Measurements from ENCODE around the gene TRIM38. TPM values are rescaled to one million over a fixed set of nuclear protein-coding genes. Genes with fewer than 3 reads are reported as not detected.
"Not testable (repeated sequence)": the region's sequence is repeated elsewhere in the genome, so short reads cannot be mapped to it uniquely, and the experiment has no call there.

Gene TRIM38
- total RNA-seq, 1 donor from 2014 or later = 24.5 TPM

DNA sequence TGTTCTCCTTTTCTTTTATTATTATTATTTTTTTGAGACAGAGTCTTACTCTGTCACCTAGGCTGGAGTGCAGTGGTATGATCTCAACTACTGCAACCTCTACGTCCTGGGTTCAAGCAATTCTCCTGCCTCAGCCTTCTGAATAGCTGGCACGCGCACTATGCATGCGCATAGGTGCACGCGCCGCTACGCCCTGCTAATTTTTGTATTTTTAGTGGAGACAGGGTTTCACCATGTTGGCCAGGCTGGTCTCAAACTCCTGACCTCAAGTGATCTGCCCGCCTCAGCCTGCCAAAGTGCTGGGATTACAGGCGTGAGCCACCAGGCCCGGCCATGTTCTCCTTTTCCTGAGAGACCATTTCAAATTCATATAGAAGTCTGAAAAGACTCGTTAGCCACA lies 32.8 kb upstream of the TRIM38 start:
- H3K27me3 Mint-ChIP-seq; intact Hi-C loops (cut with micrococcal nuclease): not testable (repeated sequence)

GRCh38 chr6:25930532-25931410 lies 31.8 kb upstream of the TRIM38 start, which contains the start of gene SLC17A2:
Gene SLC17A2 (minus strand): TSS chr6:25930691. CDS start chr6:25925796, 4,895 bp downstream.
- Mint-ChIP-seq H3K9me3 (no peaks in the 10 kb centered on the region), H3K27ac (no peak within 1 kb of the TSS), H3K36me3 (ENCODE audit: low read depth) (no peaks in the 10 kb centered on the region), H3K4me3 (no peak within 1 kb of the TSS), H3K4me1 (peaks cover 9% of the 10 kb centered on the region), H3K27me3 (no peaks in the 10 kb centered on the region)
- DNase-seq = no peak
- intact Hi-C loops (cut with micrococcal nuclease) = no loop called here

More for the DNA sequence above, 32.8 kb upstream of the TRIM38 start:
- DNase-seq; H3K4me3 Mint-ChIP-seq; H3K36me3 Mint-ChIP-seq (ENCODE audit: low read depth); H3K27ac Mint-ChIP-seq; H3K9me3 Mint-ChIP-seq; H3K4me1 Mint-ChIP-seq: not testable (repeated sequence)

- H3K36me3 Mint-ChIP-seq (ENCODE audit: low read depth) = no peaks in the 10 kb centered on the region
Observed at GRCh38 chr6:25931411-25931709, 31.2 kb upstream of the TRIM38 start.

DNA sequence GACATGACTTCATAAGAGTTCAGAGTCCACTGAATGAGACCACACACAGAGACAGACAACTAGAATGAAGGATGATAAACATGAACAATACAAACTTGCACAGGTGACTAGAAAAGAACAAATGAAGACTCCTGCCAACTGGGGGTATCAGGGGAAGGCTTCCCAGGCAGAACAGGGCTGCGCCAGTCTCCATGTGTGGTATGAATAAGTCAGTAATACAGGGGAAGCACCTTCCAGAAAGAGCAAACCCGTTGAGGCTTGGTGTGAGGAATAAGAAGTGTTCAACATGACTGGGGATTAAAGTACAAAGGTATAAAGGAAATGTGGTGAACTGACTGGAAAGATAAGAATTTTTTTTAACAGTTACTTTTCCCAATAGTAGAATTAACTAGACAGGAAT lies 28.4 kb upstream of the TRIM38 start:
- intact Hi-C loops (cut with micrococcal nuclease) = no loop called here
- Mint-ChIP-seq H3K36me3 (ENCODE audit: low read depth) (no peaks in the 10 kb centered on the region), H3K4me3 (no peak overlapping the region), H3K27ac (no peak overlapping the region), H3K4me1 (peaks cover 2% of the 10 kb centered on the region), H3K27me3 (peaks cover 2% of the 10 kb centered on the region), H3K9me3 (no peaks in the 10 kb centered on the region)
- DNase-seq = no peak

More at GRCh38 chr6:25931411-25931709, 31.2 kb upstream of the TRIM38 start:
- no peak for DNase-seq
- Mint-ChIP-seq H3K4me1 (peaks cover 7% of the 10 kb centered on the region), H3K4me3 (no peak overlapping the region), H3K27me3 (no peaks in the 10 kb centered on the region), H3K9me3 (no peaks in the 10 kb centered on the region), H3K27ac (no peak overlapping the region)
- intact Hi-C loops (cut with micrococcal nuclease) = no loop called here

DNA sequence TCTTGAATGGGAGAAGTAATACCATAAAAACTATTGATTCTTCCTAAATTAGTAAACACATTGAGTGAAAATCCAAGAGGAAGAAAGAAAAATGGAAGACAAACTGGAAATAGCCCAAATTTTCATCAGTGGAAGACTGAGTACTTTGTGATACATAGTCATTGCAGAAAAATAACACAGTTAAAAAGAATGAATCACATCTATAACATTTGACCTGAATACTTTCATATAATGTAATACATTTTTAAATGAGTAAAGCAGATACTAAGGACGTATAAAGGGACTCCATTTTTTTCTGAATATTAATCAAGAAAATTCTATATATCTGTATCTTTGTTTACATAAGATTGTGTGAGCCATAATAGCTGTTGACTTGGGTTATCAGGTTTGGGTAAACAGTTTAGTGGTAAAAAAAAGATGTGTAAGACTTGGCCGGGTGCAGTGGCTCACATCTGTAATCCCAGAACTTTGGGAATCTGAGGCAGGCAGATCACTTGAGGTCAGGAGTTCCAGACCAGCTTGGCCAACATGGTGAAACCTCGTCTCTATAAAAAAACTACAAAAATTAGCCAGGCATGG lies 27.8 kb upstream of the TRIM38 start:
- H3K27ac Mint-ChIP-seq = no peak overlapping the region
- H3K27me3 Mint-ChIP-seq = peaks cover 2% of the 10 kb centered on the region
- H3K9me3 Mint-ChIP-seq = no peaks in the 10 kb centered on the region
- intact Hi-C loops (cut with micrococcal nuclease) = no loop called here
- H3K4me3 Mint-ChIP-seq = no peak overlapping the region
- DNase-seq = no peak
- H3K36me3 Mint-ChIP-seq (ENCODE audit: low read depth) = no peaks in the 10 kb centered on the region
- H3K4me1 Mint-ChIP-seq = peaks cover 2% of the 10 kb centered on the region

- H3K4me1 Mint-ChIP-seq = peaks cover 2% of the 10 kb centered on the region
- peaks cover 2% of the 10 kb centered on the region for H3K27me3 Mint-ChIP-seq
- no peak overlapping the region for H3K4me3 Mint-ChIP-seq
- no peak overlapping the region for H3K27ac Mint-ChIP-seq
- no peaks in the 10 kb centered on the region for H3K9me3 Mint-ChIP-seq
- intact Hi-C loops (cut with micrococcal nuclease) = no loop called here
- DNase-seq = no peak
- no peaks in the 10 kb centered on the region for H3K36me3 Mint-ChIP-seq (ENCODE audit: low read depth)
Observed at GRCh38 chr6:25935953-25936352, 26.6 kb upstream of the TRIM38 start.

DNA sequence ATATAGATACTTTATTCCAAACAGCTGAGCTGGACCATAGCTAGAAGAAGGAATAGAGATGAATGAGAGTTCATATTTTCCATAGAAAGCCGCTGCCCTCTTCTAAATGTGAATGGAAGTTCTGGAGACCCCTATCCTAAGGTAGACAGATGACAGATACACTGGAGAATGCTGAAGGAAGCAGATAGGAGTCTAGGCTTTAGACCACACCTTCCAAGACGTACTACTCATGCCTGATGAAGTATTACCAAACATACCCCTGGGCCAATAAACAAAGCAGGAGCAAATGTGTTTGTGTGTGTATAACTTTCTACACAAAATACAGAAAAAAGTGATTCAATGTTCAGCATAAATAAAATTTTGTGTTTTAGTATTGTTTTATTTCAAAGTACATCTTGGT lies 23.0 kb upstream of the TRIM38 start:
- DNase-seq = no peak
- Mint-ChIP-seq H3K9me3 (no peaks in the 10 kb centered on the region), H3K36me3 (ENCODE audit: low read depth) (no peaks in the 10 kb centered on the region), H3K4me3 (no peak overlapping the region), H3K27ac (no peak overlapping the region), H3K27me3 (peaks cover 2% of the 10 kb centered on the region), H3K4me1 (peaks cover 3% of the 10 kb centered on the region)
- intact Hi-C loops (cut with micrococcal nuclease) = no loop called here

GRCh38 chr6:25942561-25943147 lies 19.9 kb upstream of the TRIM38 start:
- Mint-ChIP-seq H3K4me3 (no peak overlapping the region), H3K27ac (no peak overlapping the region), H3K9me3 (peaks cover 7% of the 10 kb centered on the region), H3K36me3 (ENCODE audit: low read depth) (peaks cover 5% of the 10 kb centered on the region), H3K27me3 (no peaks in the 10 kb centered on the region), H3K4me1 (peaks cover 24% of the 10 kb centered on the region)
- DNase-seq = peak; percentile 72
- intact Hi-C loops (cut with micrococcal nuclease) = loop anchor here (1.0 to 5.0 kb wide), 3 partner anchors 75 to 222 kb away; no protein-coding TSS in a partner anchor

GRCh38 chr6:25943887-25944286 lies 18.7 kb upstream of the TRIM38 start:
- intact Hi-C loops (cut with micrococcal nuclease) = loop anchor here (2.0 to 5.0 kb wide), 2 partner anchors 77 to 155 kb away; no protein-coding TSS in a partner anchor
- H3K36me3 Mint-ChIP-seq (ENCODE audit: low read depth) = peaks cover 5% of the 10 kb centered on the region
- H3K4me3 Mint-ChIP-seq = no peak overlapping the region
- peaks cover 24% of the 10 kb centered on the region for H3K4me1 Mint-ChIP-seq
- H3K27ac Mint-ChIP-seq = no peak overlapping the region
- H3K9me3 Mint-ChIP-seq = peaks cover 7% of the 10 kb centered on the region
- H3K27me3 Mint-ChIP-seq = no peaks in the 10 kb centered on the region
- no peak for DNase-seq

- Mint-ChIP-seq H3K4me1 (peaks cover 24% of the 10 kb centered on the region), H3K27me3 (no peaks in the 10 kb centered on the region), H3K27ac (peak overlapping the region; percentile 64), H3K9me3 (peaks cover 7% of the 10 kb centered on the region), H3K4me3 (peak overlapping the region; percentile 36), H3K36me3 (ENCODE audit: low read depth) (peaks cover 5% of the 10 kb centered on the region)
- intact Hi-C loops (cut with micrococcal nuclease) = loop anchor here (1.0 to 5.0 kb wide), 4 partner anchors 17 to 78 kb away; partner anchors contain the start of gene TRIM38
- peak; percentile 80 for DNase-seq
Observed at GRCh38 chr6:25944688-25945574, 17.7 kb upstream of the TRIM38 start.

DNA sequence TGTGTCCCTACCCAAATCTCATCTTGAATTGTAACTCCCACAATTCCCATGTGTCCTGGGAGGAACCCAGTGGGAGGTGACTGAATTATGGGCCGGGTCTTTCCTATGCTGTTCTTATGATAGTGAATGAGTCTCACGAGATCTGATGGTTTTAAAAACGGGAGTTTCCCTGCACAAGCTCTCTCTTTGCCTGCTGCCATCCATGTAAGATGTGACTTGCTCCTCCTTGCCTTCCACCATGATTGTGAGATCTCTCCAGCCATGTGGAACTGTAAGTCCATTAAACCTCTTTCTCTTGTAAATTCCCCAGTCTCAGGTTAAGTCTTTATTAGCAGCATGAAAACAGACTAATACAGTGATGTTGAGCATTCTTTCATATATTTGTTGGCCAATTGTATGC lies 16.9 kb upstream of the TRIM38 start:
- H3K9me3 Mint-ChIP-seq; H3K4me3 Mint-ChIP-seq; DNase-seq; H3K36me3 Mint-ChIP-seq (ENCODE audit: low read depth); H3K27me3 Mint-ChIP-seq: not testable (repeated sequence)
- Mint-ChIP-seq H3K4me1 (peaks cover 24% of the 10 kb centered on the region), H3K27ac (peak overlapping the region; percentile 64)
- intact Hi-C loops (cut with micrococcal nuclease) = loop anchor here (1.0 to 5.0 kb wide), 3 partner anchors 17 to 47 kb away; partner anchors contain the start of gene TRIM38

DNA sequence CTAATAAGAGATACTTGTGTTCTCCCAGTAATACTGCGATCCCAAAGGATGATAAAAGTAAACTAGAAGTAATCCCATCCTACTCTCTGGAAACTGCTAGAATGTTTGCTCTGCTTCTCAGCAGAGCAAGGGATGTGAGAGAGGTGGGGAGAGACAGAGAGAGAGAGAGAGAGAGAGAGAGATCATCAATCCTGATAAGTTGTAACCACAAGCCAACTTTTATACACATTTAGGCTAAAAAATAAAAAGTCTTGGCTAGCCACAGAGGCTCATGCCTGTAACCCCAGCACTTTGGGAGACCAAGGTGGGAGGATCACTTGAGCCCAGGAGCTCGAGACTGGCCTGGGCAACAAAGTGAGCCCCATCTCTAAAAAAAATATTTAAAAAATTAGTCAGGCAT lies 16.0 kb upstream of the TRIM38 start:
- Mint-ChIP-seq H3K4me3 (peak overlapping the region; percentile 47), H3K27me3 (no peaks in the 10 kb centered on the region), H3K36me3 (ENCODE audit: low read depth) (peaks cover 5% of the 10 kb centered on the region), H3K27ac (peak overlapping the region; percentile 27), H3K9me3 (peaks cover 7% of the 10 kb centered on the region), H3K4me1 (peaks cover 24% of the 10 kb centered on the region)
- peak; percentile 72 for DNase-seq
- intact Hi-C loops (cut with micrococcal nuclease) = loop anchor here (5.0 kb wide), 1 partner anchor 34 kb away; no protein-coding TSS in a partner anchor

DNA sequence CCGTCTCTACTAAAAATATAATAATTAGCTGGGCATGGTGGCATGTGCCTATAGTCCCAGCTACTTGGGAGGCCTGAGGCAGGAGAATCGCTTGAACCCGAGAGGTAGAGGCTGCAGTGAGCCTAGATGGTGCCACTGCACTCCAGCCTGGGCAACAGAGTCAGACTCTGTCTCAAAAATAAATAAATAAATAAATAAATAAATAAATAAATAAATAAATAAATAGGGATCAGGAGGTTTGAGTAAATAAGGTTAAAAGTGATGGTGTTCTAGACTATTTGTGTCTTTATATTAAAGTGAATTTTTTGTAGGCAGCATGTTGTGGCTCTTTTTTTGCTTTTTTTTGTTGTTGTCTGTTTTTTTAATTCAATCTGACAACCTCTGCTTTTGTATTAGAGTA lies 15.1 kb upstream of the TRIM38 start:
- intact Hi-C loops (cut with micrococcal nuclease) = loop anchor here (5.0 kb wide), 1 partner anchor 35 kb away; no protein-coding TSS in a partner anchor
- not testable (repeated sequence) for H3K27me3 Mint-ChIP-seq; H3K4me3 Mint-ChIP-seq; H3K27ac Mint-ChIP-seq; DNase-seq; H3K36me3 Mint-ChIP-seq (ENCODE audit: low read depth); H3K9me3 Mint-ChIP-seq
- H3K4me1 Mint-ChIP-seq = peaks cover 24% of the 10 kb centered on the region
